HUES6 (cell line): Measurements from ENCODE around the gene KLHDC4.

Experiments
- H3K27ac ChIP-seq: 2 replicates; pipeline ENCODE4 v1.7.0; 2013; ENCODE audit warnings: low read depth, mild to moderate bottlenecking, low read length, inconsistent platforms
- H3K27me3 ChIP-seq: 2 replicates; pipeline ENCODE4 v1.6.1; 2013; ENCODE audit warnings: low read length; ENCODE audit not compliant: control insufficient read depth, insufficient read depth
- H3K36me3 ChIP-seq: 2 replicates; pipeline ENCODE4 v1.6.1; 2013; ENCODE audit warnings: low read length; ENCODE audit not compliant: control insufficient read depth, insufficient read depth
- H3K4me1 ChIP-seq: 2 replicates; pipeline ENCODE4 v1.6.1; 2013; ENCODE audit warnings: low read length; ENCODE audit not compliant: control insufficient read depth, insufficient read depth
- H3K4me3 ChIP-seq: 2 replicates; pipeline ENCODE4 v1.5.1; 2013; ENCODE audit warnings: low read depth, low read length
- H3K9ac ChIP-seq: one replicate; pipeline ENCODE4 v1.6.1; 2013; ENCODE audit warnings: mild to moderate bottlenecking, low read length
- H3K9me3 ChIP-seq: 2 replicates; pipeline ENCODE4 v1.6.1; 2013; ENCODE audit warnings: low read depth, low read length; ENCODE audit not compliant: control insufficient read depth, insufficient read depth

KLHDC4 gene

DNA sequence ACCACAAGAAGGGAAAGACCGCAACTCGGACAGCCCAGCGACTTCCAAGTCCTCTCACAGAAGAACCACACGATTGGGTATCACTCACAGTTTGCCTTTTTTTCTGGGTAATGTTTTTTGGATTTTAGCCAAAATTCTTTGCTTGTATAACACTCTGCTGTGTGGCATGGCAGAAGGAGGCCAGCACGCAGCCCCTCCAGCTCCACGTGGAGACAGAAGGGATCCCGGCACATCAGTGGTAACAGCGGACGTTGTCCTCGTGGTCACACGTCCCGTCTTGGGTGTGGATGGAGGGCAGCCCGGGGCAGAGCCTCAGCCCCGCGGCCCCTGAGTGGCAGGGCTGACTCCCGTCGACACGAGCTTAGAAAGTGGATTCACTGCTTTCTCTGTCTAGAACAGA is 69.1 kb downstream of the KLHDC4 start:
- no peak overlapping the region for H3K4me3 ChIP-seq
- no peak overlapping the region for H3K9ac ChIP-seq
- H3K4me1 ChIP-seq, result no peaks in the 10 kb centered on the region
- no peaks in the 10 kb centered on the region for H3K27me3 ChIP-seq
- peaks cover 73% of the 10 kb centered on the region for H3K36me3 ChIP-seq
- H3K27ac ChIP-seq, result no peak overlapping the region
- H3K9me3 ChIP-seq, result no peaks in the 10 kb centered on the region

DNA sequence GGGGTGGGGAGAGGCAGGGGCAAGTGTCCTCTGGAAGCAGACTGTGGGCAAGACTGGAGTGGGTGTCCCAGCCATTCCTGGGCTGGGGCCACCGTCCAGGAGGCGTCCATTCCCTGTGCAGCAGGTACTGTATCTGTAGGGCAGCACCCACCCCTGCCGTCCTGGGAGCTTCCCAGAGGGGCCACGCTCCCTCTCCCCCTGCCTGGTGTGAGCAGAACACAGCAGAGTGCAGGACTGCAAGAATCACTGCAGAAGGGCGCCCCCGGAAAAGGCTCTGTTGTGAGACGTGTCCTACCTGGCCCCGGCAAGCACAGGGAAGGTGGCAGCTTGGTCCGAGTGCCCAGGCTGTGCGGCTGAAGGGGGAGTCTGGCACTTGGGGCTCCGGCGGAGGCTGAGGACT is 70.3 kb downstream of the KLHDC4 start:
- Histone ChIP-seq H3K27me3 (no peaks in the 10 kb centered on the region), H3K9ac (no peak overlapping the region), H3K4me3 (no peak overlapping the region), H3K36me3 (peaks cover 64% of the 10 kb centered on the region), H3K27ac (no peak overlapping the region), H3K4me1 (no peaks in the 10 kb centered on the region; the same call in 1 of the 2 replicates), H3K9me3 (no peaks in the 10 kb centered on the region)

DNA sequence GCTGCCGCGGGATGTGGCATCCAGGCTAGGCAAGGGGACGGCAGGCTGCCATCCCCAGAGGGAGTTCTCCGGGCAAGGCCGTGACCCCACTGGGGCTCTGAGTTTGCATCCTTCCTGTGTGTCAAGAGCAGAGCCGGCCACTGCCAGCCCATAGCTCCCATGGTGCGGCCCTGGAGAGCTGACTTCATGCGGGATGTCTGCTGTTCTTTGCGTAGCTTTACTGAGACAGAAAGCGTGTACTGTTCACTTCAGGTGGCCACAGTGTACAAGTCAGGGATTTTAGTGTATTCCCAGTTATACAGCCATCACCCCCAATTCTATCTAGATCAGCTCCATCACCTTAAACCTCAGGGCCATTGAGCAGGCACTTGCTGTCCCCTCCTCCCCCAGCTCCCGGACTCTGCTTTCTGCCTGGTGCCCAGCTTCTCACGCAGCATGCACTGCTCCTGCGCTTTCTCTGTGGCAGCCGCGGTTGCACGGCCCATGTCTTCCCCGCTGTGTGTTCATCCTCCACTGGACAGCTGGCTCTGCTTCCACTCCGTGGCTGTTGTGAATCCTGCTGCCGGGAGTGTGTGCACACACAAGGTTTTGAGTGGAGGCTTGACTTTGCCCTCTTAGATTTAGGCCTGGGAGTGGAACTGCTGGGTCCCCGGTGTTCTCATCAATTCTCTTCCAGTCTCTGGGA is 71.2 kb downstream of the KLHDC4 start:
- Histone ChIP-seq H3K27ac (no peak overlapping the region), H3K9me3 (no peaks in the 10 kb centered on the region), H3K36me3 (peaks cover 60% of the 10 kb centered on the region), H3K9ac (no peak overlapping the region), H3K27me3 (no peaks in the 10 kb centered on the region), H3K4me3 (no peak overlapping the region), H3K4me1 (no peaks in the 10 kb centered on the region; the same call in 1 of the 2 replicates)

DNA sequence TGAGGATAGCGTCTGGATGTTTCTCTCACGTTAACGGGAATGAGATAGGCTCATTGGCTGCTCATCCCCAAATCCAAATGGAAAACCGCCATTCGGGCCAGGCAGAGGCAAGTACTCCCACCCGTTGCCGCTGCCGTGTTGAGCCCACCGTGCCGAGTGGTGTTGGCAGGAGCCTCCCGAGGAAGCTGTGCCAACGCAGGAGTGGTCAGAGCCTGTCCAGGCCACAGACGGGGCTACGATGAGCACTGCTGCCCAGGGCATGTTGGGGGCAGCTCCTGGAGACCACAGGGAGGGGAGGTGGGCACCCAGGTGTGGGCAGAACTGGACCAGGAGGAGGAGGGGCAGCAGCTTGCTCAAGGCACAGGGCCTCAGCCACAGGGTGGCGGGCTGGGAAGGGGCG is 72.0 kb downstream of the KLHDC4 start:
- Histone ChIP-seq H3K9ac (no peak overlapping the region), H3K4me1 (no peaks in the 10 kb centered on the region; the same call in 1 of the 2 replicates), H3K4me3 (no peak overlapping the region), H3K9me3 (no peaks in the 10 kb centered on the region), H3K27me3 (no peaks in the 10 kb centered on the region), H3K27ac (no peak overlapping the region), H3K36me3 (peaks cover 55% of the 10 kb centered on the region)

DNA sequence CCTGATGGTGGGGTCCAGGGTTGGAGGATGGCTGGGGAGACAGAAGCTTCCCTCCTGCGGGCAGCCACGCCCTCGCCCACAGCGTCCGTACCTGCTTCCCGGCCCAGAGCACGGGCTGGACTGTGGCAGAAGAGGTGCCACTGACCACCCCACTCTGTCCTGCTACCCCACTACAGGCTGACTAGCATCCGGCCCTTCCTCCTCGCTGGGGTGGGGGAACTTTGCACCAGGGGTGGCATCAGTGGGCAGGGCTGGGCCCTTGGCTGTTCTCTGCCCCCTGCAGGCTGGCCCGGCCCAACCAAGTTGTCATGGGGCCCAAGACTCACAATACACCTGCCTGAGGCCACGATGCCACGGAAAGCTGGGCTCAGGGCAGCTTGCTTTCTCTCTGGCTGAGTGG is 73.0 kb downstream of the KLHDC4 start:
- Histone ChIP-seq H3K27ac (no peak overlapping the region), H3K4me3 (no peak overlapping the region), H3K9ac (no peak overlapping the region), H3K36me3 (peaks cover 45% of the 10 kb centered on the region), H3K4me1 (no peaks in the 10 kb centered on the region; the same call in 1 of the 2 replicates), H3K9me3 (no peaks in the 10 kb centered on the region), H3K27me3 (no peaks in the 10 kb centered on the region)

DNA sequence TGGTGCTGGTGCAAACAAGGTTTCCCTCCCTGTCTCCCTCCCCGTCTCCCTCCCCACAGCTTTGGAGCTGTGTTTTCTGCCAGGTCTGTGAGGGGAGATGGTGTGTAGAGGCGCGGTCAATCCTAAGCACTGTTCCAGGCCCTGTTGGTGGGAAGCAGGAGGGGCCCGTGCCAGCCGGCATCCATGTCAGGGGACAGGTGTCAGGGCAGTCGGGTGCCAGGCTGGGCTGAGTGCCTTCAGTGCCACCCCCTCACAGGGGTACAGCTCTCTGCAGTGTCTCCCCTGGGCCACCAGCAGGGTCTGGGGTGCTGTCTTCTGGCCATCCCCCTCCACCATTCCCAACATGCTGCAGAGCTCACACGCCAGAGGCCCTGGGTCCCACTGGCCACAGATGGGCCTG is 73.6 kb downstream of the KLHDC4 start:
- H3K27ac ChIP-seq, result no peak overlapping the region
- no peaks in the 10 kb centered on the region; the same call in 1 of the 2 replicates for H3K4me1 ChIP-seq
- no peak overlapping the region for H3K9ac ChIP-seq
- no peaks in the 10 kb centered on the region for H3K9me3 ChIP-seq
- H3K36me3 ChIP-seq, result peaks cover 41% of the 10 kb centered on the region
- no peaks in the 10 kb centered on the region for H3K27me3 ChIP-seq
- H3K4me3 ChIP-seq, result no peak overlapping the region

DNA sequence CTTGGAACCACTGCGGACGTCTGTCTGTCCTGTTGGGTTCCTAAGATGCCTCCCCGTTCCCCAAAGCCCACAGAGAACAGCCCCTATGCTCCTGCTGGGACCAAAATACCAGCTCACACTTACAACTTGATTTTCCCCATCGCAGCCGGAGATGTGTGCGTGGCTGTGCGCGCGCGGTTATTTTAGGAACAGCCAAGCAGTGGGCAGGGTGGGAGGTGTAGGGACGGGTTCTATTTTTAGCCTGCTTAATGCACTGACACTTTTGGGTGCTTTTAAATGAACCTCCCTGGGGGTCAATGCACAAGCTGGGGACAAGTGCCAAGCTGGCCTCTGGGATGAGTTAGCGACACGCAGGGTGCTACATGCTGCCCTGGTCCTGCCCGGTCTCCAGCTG is 74.1 kb downstream of the KLHDC4 start:
- Histone ChIP-seq H3K4me1 (no peaks in the 10 kb centered on the region; the same call in 1 of the 2 replicates), H3K27ac (no peak overlapping the region), H3K9me3 (no peaks in the 10 kb centered on the region), H3K27me3 (no peaks in the 10 kb centered on the region), H3K4me3 (no peak overlapping the region), H3K9ac (no peak overlapping the region), H3K36me3 (peaks cover 37% of the 10 kb centered on the region)

DNA sequence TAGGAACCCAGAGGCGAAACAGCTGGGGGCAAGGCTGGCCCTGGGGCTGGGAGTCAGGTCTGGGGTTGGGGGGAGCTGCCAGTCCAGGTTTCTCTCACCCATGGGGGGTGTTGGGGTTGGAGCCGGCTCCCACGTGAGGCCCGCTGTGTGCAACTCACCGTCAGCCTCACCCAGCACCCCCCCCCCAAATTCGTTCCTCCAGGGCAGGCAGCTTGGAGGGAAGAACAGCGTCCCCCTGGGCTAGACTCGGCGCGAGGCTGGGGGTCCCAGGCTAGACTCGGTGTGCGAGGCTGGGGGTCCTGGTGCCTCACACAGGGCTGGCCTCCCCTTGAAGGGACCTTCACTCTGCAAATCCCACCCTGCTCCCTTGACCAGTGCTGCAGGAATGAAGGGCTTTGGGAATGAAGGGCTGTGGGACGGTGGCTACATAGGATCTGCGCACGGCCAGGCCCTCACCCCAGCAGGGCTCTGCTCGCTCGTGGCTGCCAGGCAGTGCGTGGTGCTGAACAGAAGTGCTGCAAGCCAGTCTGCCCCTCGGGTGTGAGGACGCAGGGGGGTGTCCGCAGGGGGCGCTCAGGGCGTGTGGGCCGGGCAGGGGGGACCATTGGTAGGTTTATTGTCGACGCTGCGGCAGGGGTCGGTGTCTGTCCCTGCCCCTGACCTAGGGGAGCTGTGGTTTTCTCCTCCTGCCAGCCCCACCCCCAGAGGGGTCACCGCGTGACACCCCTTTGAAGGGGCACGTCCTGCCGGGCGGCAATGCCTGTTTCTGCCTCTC is 74.7 kb downstream of the KLHDC4 start:
- H3K9me3 ChIP-seq, result no peaks in the 10 kb centered on the region
- H3K36me3 ChIP-seq, result peaks cover 32% of the 10 kb centered on the region
- H3K27ac ChIP-seq, result no peak overlapping the region
- H3K27me3 ChIP-seq, result no peaks in the 10 kb centered on the region
- no peak overlapping the region for H3K9ac ChIP-seq
- no peaks in the 10 kb centered on the region; the same call in 1 of the 2 replicates for H3K4me1 ChIP-seq
- no peak overlapping the region for H3K4me3 ChIP-seq

DNA sequence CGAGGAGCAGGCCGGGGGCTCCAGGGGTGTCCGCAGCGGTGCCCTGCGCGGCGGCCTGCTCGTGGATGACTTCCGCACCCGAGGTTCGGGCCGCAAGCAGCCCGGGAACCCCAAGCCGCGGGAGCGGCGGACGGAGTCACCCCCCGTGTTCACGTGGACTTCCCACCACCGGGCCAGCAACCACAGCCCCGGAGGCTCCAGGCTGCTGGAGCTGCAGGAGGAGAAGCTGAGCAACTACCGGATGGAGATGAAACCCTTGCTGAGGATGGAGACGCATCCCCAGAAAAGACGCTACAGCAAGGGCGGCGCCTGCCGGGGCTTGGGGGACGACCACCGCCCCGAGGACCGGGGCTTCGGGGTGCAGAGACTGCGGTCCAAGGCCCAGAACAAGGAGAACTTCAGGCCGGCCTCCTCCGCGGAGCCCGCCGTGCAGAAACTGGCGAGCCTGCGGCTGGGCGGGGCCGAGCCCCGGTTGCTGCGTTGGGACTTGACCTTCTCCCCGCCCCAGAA is 75.8 kb downstream of the KLHDC4 start:
- H3K4me1 ChIP-seq, result no peaks in the 10 kb centered on the region; the same call in 1 of the 2 replicates
- peaks cover 28% of the 10 kb centered on the region for H3K36me3 ChIP-seq
- H3K4me3 ChIP-seq, result no peak overlapping the region
- H3K9ac ChIP-seq, result no peak overlapping the region
- no peak overlapping the region for H3K27ac ChIP-seq
- no peaks in the 10 kb centered on the region for H3K27me3 ChIP-seq
- H3K9me3 ChIP-seq, result no peaks in the 10 kb centered on the region

DNA sequence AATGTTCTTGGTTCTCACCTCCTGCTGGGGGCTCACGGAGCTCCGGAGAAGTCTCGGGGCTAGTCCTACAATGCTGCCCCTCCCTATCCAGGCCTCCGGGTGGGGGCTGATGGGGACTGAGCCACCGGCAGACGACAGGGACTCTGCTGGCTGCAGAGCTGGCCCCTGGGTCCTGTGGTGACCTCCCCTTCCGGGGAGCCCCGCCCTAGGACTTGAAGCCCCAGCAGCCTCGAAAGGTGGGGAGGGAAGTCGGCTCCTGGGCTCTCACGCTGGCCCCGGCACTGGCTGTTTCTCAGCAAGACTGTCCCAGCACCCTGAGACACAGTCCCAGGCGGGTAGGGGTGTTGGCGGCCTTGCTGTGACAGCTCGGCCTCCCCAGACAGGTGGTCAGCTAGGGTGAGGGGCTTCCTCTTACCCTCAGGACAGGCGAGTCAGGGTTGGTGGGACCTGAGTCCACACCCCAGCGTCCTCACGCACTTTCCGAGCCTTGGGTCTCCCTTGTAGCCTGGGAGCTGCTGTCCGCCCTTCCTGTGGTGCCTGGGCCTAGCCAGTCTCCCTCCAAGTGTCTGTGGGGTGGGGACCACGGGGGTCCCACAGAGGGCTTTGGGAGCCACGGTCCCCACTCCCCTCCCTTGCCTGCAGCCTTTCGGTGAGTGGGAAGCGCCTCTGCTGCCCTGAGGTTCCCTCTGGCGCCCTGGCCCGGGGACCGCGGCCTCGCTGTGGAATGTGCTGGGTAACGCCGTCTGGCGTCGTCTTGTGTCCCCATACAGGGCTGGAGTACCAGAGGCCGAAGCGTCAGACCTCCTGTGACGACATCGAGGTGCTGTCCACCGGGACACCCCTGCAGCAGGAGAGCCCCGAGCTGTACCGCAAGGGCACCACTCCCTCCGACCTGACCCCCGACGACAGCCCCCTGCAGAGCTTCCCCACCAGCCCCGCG is 76.6 kb downstream of the KLHDC4 start:
- Histone ChIP-seq H3K4me3 (no peak overlapping the region), H3K9me3 (no peaks in the 10 kb centered on the region), H3K27ac (no peak overlapping the region), H3K4me1 (no peaks in the 10 kb centered on the region; the same call in 1 of the 2 replicates), H3K36me3 (peaks cover 23% of the 10 kb centered on the region), H3K27me3 (no peaks in the 10 kb centered on the region), H3K9ac (no peak overlapping the region)
